Liver (tissue), 3 donors: ENCODE data around the gene BTBD9.

Source experiments
- FOXA1 ChIP-seq: IDR thresholded peaks from 2 replicates; pipeline ENCODE4 v1.6.1; 2016; ENCODE audit warnings: antibody characterized with exemption
- FOXA2 ChIP-seq: IDR thresholded peaks from 2 replicates; pipeline ENCODE4 v1.6.1; 2016; ENCODE audit warnings: antibody characterized with exemption
- HNF4A ChIP-seq, 2 donors: conservative IDR thresholded peaks; 2 replicates each; pipeline ENCODE4 v1.6.1; 2016; ENCODE audit warnings: antibody characterized with exemption in 2 of 2, mild to moderate bottlenecking in 2 of 2
- TAF1 ChIP-seq: conservative IDR thresholded peaks from 2 replicates; pipeline ENCODE4 v1.6.1; 2016; ENCODE audit warnings: antibody characterized with exemption, mild to moderate bottlenecking
- YY1 ChIP-seq: IDR thresholded peaks from 2 replicates; pipeline ENCODE4 v1.6.1; 2016; ENCODE audit warnings: antibody characterized with exemption, mild to moderate bottlenecking
- TF ChIP-seq, protein P1 (sequence below): fragments of 150-350 bp; IDR thresholded peaks from 2 replicates; pipeline ENCODE4 v1.5.1; 2017; ENCODE audit warnings: improper control_type of control experiment, low read depth, low read length; ENCODE audit not compliant: missing input control
- donor health status: healthy.
- donor health status: healthy.

GRCh38 chr6:38389875-38390274 lies 249.9 kb downstream of the BTBD9 start:
- TF ChIP-seq, protein P1, sequence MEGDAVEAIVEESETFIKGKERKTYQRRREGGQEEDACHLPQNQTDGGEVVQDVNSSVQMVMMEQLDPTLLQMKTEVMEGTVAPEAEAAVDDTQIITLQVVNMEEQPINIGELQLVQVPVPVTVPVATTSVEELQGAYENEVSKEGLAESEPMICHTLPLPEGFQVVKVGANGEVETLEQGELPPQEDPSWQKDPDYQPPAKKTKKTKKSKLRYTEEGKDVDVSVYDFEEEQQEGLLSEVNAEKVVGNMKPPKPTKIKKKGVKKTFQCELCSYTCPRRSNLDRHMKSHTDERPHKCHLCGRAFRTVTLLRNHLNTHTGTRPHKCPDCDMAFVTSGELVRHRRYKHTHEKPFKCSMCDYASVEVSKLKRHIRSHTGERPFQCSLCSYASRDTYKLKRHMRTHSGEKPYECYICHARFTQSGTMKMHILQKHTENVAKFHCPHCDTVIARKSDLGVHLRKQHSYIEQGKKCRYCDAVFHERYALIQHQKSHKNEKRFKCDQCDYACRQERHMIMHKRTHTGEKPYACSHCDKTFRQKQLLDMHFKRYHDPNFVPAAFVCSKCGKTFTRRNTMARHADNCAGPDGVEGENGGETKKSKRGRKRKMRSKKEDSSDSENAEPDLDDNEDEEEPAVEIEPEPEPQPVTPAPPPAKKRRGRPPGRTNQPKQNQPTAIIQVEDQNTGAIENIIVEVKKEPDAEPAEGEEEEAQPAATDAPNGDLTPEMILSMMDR = no peak
- no peak for TF ChIP-seq YY1
- no peak for TF ChIP-seq FOXA2
- no peak for TF ChIP-seq HNF4A (conservative IDR thresholded peaks at IDR 0.05)
- no peak for TF ChIP-seq FOXA1
- no peak for TF ChIP-seq TAF1
